ENCODE results near the gene SLC46A3. TPM values are rescaled to one million over a fixed set of nuclear protein-coding genes. Genes with fewer than 3 reads are reported as not detected.

SLC46A3 gene
- polyA plus RNA-seq, 1 donor from 2014 or later: 7.4 TPM

GRCh38 chr13:28653111-28653510 is 65.7 kb downstream of the SLC46A3 start:
- Histone ChIP-seq H3F3A (ENCODE audit: insufficient read depth, low read length, poor library complexity, severe bottlenecking) (no peaks in the 10 kb centered on the region), H3K79me2 (replicated peaks; ENCODE audit: insufficient read depth, low read length) (peaks cover 24% of the 10 kb centered on the region), H4K20me1 (ENCODE audit: insufficient read depth) (no peaks in the 10 kb centered on the region), H3K36me3 (ENCODE audit: insufficient read depth, low read length) (no peaks in the 10 kb centered on the region), H3K9me3 (ENCODE audit: low read length) (no peaks in the 10 kb centered on the region), H2AFZ (ENCODE audit: low read depth, low read length) (no peak overlapping the region), H3K27me3 (ENCODE audit: insufficient read depth, low read depth, low read length) (no peaks in the 10 kb centered on the region), H3K4me3 (ENCODE audit: low read length) (no peak overlapping the region), H3K27ac (ENCODE audit: low read length) (no peak overlapping the region), H3K4me2 (ENCODE audit: low read length) (no peak overlapping the region), H3K9me2 (ENCODE audit: insufficient read depth, low read length) (no peaks in the 10 kb centered on the region), H3K9ac (ENCODE audit: low read length) (no peak overlapping the region)
- TF ChIP-seq SMC3 (conservative IDR thresholded peaks at IDR 0.05; ENCODE audit: poor library complexity) (no peak), RAD21 (conservative IDR thresholded peaks at IDR 0.05) (no peak), CTCF (IDR thresholded peaks at IDR 0.05; ENCODE audit: poor library complexity, severe bottlenecking) (no peak), TAF1 (IDR thresholded peaks at IDR 0.05; ENCODE audit: low read depth) (no peak), EP300 (conservative IDR thresholded peaks at IDR 0.05; ENCODE audit: poor library complexity, severe bottlenecking) (no peak), REST (IDR thresholded peaks at IDR 0.05; ENCODE audit: borderline replicate concordance) (no peak), EZH2 (IDR thresholded peaks at IDR 0.05; ENCODE audit: borderline replicate concordance, insufficient read depth, low read length, poor library complexity, severe bottlenecking) (no peak), MXI1 (conservative IDR thresholded peaks at IDR 0.05; ENCODE audit: poor library complexity, severe bottlenecking) (no peak), POLR2AphosphoS5 (IDR thresholded peaks at IDR 0.05) (no peak)

DNA sequence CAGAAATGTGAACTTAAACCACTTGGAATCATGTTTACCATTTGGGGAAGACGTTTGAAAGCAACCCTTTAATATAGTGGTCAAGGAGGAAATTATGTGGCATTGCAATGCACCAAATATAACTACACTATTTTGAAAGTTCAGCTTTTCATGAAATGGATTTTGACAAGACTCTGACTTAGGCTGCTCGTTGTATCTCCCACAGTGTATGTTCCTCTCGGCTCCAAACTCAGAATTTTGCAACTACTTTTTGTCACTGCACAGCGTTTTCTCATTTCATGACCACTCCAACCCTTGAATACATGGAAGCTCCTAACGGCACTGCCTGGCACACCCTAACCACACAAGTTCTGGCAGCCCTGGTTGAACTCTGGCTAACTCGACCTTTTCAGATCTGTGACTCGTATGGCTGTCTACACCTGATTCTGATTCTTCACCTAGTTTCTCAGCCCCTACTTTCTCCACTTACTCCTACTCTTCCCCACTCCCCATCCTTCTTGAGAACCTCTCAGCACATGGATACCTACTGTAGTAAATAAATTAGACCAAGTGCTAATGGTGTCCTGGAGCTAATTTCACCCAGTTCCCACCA is 66.9 kb downstream of the SLC46A3 start:
- Histone ChIP-seq H3K27ac (ENCODE audit: low read length) (no peak overlapping the region), H4K20me1 (ENCODE audit: insufficient read depth) (no peaks in the 10 kb centered on the region), H3K4me2 (ENCODE audit: low read length) (no peak overlapping the region), H3K36me3 (ENCODE audit: insufficient read depth, low read length) (no peaks in the 10 kb centered on the region), H3K9ac (ENCODE audit: low read length) (no peak overlapping the region), H3K79me2 (replicated peaks; ENCODE audit: insufficient read depth, low read length) (peaks cover 14% of the 10 kb centered on the region), H3K4me3 (ENCODE audit: low read length) (no peak overlapping the region), H2AFZ (ENCODE audit: low read depth, low read length) (no peak overlapping the region), H3K9me3 (ENCODE audit: low read length) (no peaks in the 10 kb centered on the region), H3K27me3 (ENCODE audit: insufficient read depth, low read depth, low read length) (no peaks in the 10 kb centered on the region), H3K9me2 (ENCODE audit: insufficient read depth, low read length) (no peaks in the 10 kb centered on the region), H3F3A (ENCODE audit: insufficient read depth, low read length, poor library complexity, severe bottlenecking) (no peaks in the 10 kb centered on the region)
- TF ChIP-seq POLR2AphosphoS5 (IDR thresholded peaks at IDR 0.05) (no peak), RAD21 (conservative IDR thresholded peaks at IDR 0.05) (no peak), EZH2 (IDR thresholded peaks at IDR 0.05; ENCODE audit: borderline replicate concordance, insufficient read depth, low read length, poor library complexity, severe bottlenecking) (no peak), TAF1 (IDR thresholded peaks at IDR 0.05; ENCODE audit: low read depth) (no peak), EP300 (conservative IDR thresholded peaks at IDR 0.05; ENCODE audit: poor library complexity, severe bottlenecking) (no peak), MXI1 (conservative IDR thresholded peaks at IDR 0.05; ENCODE audit: poor library complexity, severe bottlenecking) (no peak), SMC3 (conservative IDR thresholded peaks at IDR 0.05; ENCODE audit: poor library complexity) (no peak), REST (IDR thresholded peaks at IDR 0.05; ENCODE audit: borderline replicate concordance) (no peak), CTCF (IDR thresholded peaks at IDR 0.05; ENCODE audit: poor library complexity, severe bottlenecking) (no peak)
